ENCODE results near the gene CTBS. TPM values are rescaled to one million over a fixed set of nuclear protein-coding genes. Genes with fewer than 3 reads are reported as not detected.

Gene CTBS
- total and polyA plus RNA-seq, 2 of the 8 experiments (the other 6 are each of a cell fraction or from before 2014, with no cell fraction given), result 3.3 to 4.1 TPM

- Histone ChIP-seq H3K9me3 (ENCODE audit: insufficient read depth in 2 of 2, low read depth in 1 of 2, low read length in 1 of 2) (no peaks in the 10 kb centered on the region; a peak in 1 of 4 replicates), H2BK5ac (ENCODE audit: low read depth, low read length) (no peak overlapping the region), H3K27ac (ENCODE audit: low read depth, low read length) (no peak overlapping the region), H3K4ac (replicated peaks; ENCODE audit: insufficient read length, low read depth, low read length) (no peak overlapping the region), H3K18ac (ENCODE audit: extremely low read depth, low read length) (no peak overlapping the region), H4K91ac (replicated peaks; ENCODE audit: insufficient read length, low read length) (no peak overlapping the region), H2AFZ (ENCODE audit: low read length) (no peak overlapping the region), H2BK12ac (ENCODE audit: low read depth, low read length) (no peak overlapping the region), H3K23ac (ENCODE audit: insufficient read length) (no peak overlapping the region), H3K14ac (ENCODE audit: insufficient read length) (no peak overlapping the region), H3K4me3 (ENCODE audit: extremely low read depth in 1 of 4, insufficient read depth in 2 of 4, low read depth in 3 of 4, low read length in 4 of 4) (no peak overlapping the region), H2AK5ac (ENCODE audit: low read depth, low read length) (no peak overlapping the region), H3K4me1 (replicated peaks in 1 of 4; ENCODE audit: control insufficient read depth in 3 of 4, insufficient read depth in 4 of 4, low read length in 3 of 4) (no peaks in the 10 kb centered on the region), H3K9ac (replicated peaks in 1 of 4; ENCODE audit: extremely low read depth in 1 of 4, low read depth in 3 of 4, low read length in 3 of 4) (no peak overlapping the region), H4K8ac (ENCODE audit: extremely low read depth, insufficient read depth, low read length) (no peak overlapping the region), H4K5ac (ENCODE audit: insufficient read length, low read depth, low read length) (no peak overlapping the region), H3K4me2 (ENCODE audit: insufficient read depth in 1 of 2, low read depth in 2 of 2, low read length in 2 of 2) (no peak overlapping the region), H2BK20ac (ENCODE audit: low read length) (no peak overlapping the region), H3K36me3 (ENCODE audit: control insufficient read depth in 2 of 4, insufficient read depth in 4 of 4, low read length in 3 of 4) (no peaks in the 10 kb centered on the region), H3K56ac (replicated peaks; ENCODE audit: insufficient read length, low read depth, low read length) (no peak overlapping the region), H3K23me2 (ENCODE audit: low read depth, low read length) (no peaks in the 10 kb centered on the region), H2BK15ac (ENCODE audit: low read length) (no peak overlapping the region), H3K79me1 (ENCODE audit: low read depth, low read length) (no peaks in the 10 kb centered on the region), H4K20me1 (replicated peaks in 1 of 2; ENCODE audit: control insufficient read depth in 1 of 2, insufficient read depth in 2 of 2, low read length in 2 of 2) (no peaks in the 10 kb centered on the region), H2BK120ac (replicated peaks; ENCODE audit: low read depth, low read length) (no peak overlapping the region), H3K79me2 (ENCODE audit: control insufficient read depth in 1 of 2, insufficient read depth in 2 of 2, low read length in 2 of 2) (no peaks in the 10 kb centered on the region), H3K27me3 (replicated peaks in 1 of 4; ENCODE audit: control insufficient read depth in 3 of 4, extremely low read depth in 1 of 4, insufficient read depth in 3 of 4, low read length in 3 of 4) (no peaks in the 10 kb centered on the region)
- ChIA-PET POLR2A (ENCODE audit: partially characterized antibody) (no interaction called here), CTCF (ENCODE audit: partially characterized antibody) (interaction anchor here (1.3 to 1.4 kb wide), 3 partner anchors 16 to 65 kb away, joined by 3 to 4 read pairs (median 3); no protein-coding TSS in a partner anchor)
- FAIRE-seq (no peak), DNase-seq (ENCODE audit: low read depth in 1 of 2, low spot score in 2 of 2) (no peak)
- WGBS, 2 experiments (ENCODE audit: extremely low coverage in 1 of 2, insufficient coverage in 1 of 2, insufficient read length in 1 of 2, insufficient replicate concordance in 2 of 2, low coverage in 1 of 2, low lambda C conversion rate in 2 of 2, missing lambda C conversion rate in 1 of 2), result 78% methylated on average over 3 of the region's 3 CpGs; no CpG with 5 or more reads in 1 of the 2 experiments
- no peak for TF ChIP-seq SIN3A (conservative IDR thresholded peaks at IDR 0.05 in 1 of 2, IDR thresholded peaks at IDR 0.05 in 1 of 2; ENCODE audit: low read depth in 1 of 2, low read length in 2 of 2)
- TF ChIP-seq CTCF (IDR thresholded peaks at IDR 0.05; ENCODE audit: control extremely low read depth in 1 of 3, insufficient read depth in 1 of 3, low read depth in 1 of 3, low read length in 3 of 3), result no peak
- no peak for TF ChIP-seq POLR2A (IDR thresholded peaks at IDR 0.05; ENCODE audit: control extremely low read depth in 1 of 2, low read depth in 2 of 2, low read length in 2 of 2)
- TF ChIP-seq USF2 (IDR thresholded peaks at IDR 0.05; ENCODE audit: low read length), result no peak
- no peak for TF ChIP-seq TAF7 (optimal IDR thresholded peaks at IDR 0.05; ENCODE audit: borderline replicate concordance, low read depth, low read length)
- TF ChIP-seq EP300 (IDR thresholded peaks at IDR 0.05; ENCODE audit: borderline replicate concordance in 1 of 2, low read depth in 2 of 2, low read length in 2 of 2), result no peak
- TF ChIP-seq BCL11A (IDR thresholded peaks at IDR 0.05; ENCODE audit: low read depth in 2 of 2, low read length in 2 of 2), result no peak
- TF ChIP-seq KDM5A (IDR thresholded peaks at IDR 0.05; ENCODE audit: low read length), result no peak
- no peak for TF ChIP-seq CHD2 (IDR thresholded peaks at IDR 0.05; ENCODE audit: low read length)
- TF ChIP-seq CHD1 (IDR thresholded peaks at IDR 0.05; ENCODE audit: low read depth, low read length), result no peak
- TF ChIP-seq BRCA1 (IDR thresholded peaks at IDR 0.05; ENCODE audit: low read depth, low read length), result no peak
Observed at GRCh38 chr1:84539972-84540371, 34.3 kb downstream of the CTBS start.

All from H1 (cell line).